ENCODE measurements around the gene HYAL2. TPM values are rescaled to one million over a fixed set of nuclear protein-coding genes. Genes with fewer than 3 reads are reported as not detected.

HYAL2 gene
- total and polyA plus RNA-seq, 7 donors, result 20.6 to 61.7 (median 27.2) TPM

DNA sequence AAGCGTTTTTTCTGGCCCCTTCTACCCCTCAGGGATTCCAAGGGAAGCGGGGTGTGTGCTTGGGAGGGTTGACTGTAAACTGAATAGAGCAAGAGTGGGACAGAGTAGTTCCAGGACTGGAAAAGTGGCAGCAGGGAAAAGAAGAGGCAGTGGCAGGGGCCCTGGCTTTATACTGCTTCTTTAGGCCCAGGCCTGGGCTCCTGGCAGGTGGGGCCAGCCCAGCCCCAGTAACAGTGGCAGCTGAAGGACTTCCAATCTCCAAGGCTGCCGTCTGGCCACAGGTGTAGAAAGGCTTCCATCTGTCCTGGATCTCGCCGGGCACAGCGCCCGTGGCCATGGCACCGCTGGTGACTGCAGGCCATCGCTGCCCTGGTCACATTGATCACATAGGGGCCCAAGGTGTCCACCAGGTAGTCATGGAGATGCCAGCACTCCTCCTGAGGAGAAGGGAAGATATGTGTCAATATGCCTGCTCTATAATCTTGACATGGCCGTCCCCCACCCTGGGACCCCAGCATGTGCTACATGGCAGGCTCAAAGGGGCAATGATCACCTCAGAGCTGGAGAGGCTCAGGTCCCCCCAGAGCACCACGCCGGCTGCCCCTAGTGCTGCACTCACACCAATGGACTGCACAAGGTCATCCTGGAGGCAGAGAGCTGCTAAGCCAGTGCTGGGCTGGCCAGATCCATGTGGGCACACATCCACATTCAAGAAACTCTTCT, 29.3 kb downstream of the HYAL2 start:
- Histone ChIP-seq H3K4me3 (peak overlapping the region; percentile 96), H3K4me1 (peaks cover 24% of the 10 kb centered on the region), H3K9me3 (no peaks in the 10 kb centered on the region), H3K36me3 (ENCODE audit: insufficient read depth in 1 of 2, low read depth in 1 of 2) (peaks cover 5 to 31% of the 10 kb centered on the region in 2 donors), H3K27ac (peak overlapping the region; percentile 99), H3K27me3 (ENCODE audit: insufficient read depth in 3 of 3, low read length in 2 of 3) (no peaks in the 10 kb centered on the region)
- TF ChIP-seq, protein P1, sequence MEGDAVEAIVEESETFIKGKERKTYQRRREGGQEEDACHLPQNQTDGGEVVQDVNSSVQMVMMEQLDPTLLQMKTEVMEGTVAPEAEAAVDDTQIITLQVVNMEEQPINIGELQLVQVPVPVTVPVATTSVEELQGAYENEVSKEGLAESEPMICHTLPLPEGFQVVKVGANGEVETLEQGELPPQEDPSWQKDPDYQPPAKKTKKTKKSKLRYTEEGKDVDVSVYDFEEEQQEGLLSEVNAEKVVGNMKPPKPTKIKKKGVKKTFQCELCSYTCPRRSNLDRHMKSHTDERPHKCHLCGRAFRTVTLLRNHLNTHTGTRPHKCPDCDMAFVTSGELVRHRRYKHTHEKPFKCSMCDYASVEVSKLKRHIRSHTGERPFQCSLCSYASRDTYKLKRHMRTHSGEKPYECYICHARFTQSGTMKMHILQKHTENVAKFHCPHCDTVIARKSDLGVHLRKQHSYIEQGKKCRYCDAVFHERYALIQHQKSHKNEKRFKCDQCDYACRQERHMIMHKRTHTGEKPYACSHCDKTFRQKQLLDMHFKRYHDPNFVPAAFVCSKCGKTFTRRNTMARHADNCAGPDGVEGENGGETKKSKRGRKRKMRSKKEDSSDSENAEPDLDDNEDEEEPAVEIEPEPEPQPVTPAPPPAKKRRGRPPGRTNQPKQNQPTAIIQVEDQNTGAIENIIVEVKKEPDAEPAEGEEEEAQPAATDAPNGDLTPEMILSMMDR (IDR thresholded peaks at IDR 0.05), result no peak
- intact Hi-C loops (cut with DNase I), result no loop called here
- peak in 1 of 4 donors; percentile 1 for ATAC-seq
- WGBS, 3 donors, result 49 to 57% (median 50%) methylated on average over 12 of the region's 12 CpGs
- DNase-seq, result no peak

DNA sequence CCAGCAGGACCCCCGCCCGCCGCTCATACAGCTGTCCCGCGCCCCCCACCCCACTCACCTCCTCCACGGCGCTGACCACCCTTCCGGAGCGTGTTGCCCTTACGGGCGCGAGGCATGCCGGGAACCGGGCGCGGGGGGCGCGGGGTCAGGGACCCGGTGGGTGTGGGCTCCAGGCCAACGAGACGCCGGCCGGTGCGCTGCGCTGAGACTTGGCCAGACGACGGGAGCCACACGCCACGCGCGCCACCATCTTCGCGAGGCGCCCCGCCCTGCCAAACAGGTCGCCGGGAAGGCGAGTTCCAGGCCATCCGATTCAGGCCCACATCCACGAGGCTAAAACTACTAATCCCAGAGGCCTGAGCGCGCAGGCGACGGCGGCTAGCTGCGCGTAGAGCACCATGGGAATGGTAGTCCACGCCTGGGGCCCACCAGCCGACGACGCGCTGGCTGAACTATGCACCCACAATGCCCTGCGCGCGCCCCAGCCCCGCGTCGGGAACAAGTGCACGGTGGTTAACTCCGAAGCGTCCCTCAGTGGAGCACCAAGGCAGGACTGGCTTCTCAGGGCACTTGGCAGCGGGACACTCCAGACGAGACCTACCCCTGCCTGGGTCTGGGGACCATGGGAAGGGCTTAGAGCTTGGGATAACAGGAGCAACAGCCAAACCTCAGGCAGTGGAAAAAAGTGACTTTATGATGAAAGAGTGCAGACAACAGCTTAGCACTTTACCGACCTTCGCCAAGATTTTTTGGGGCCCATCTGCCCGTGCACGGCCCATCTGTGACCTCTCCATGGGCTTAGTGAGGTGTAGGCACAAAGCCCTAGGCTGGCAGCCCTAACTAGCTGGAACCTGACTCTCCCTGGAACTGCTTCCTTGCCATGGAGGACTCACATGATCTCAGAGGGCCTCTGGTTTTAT, 30.1 kb downstream of the HYAL2 start, which contains the start of gene IFRD2:
Gene IFRD2 (minus strand): TSS at position 271 of the 920 bp plus-strand sequence. CDS start 155 bp downstream, at position 116.
- TF ChIP-seq, protein P1 (IDR thresholded peaks at IDR 0.05), result no peak
- Histone ChIP-seq H3K4me3 (peak within 1 kb of the TSS; percentile 96), H3K9me3 (no peaks in the 10 kb centered on the region), H3K36me3 (ENCODE audit: insufficient read depth in 1 of 2, low read depth in 1 of 2) (peaks cover 11 to 39% of the 10 kb centered on the region in 2 donors), H3K27ac (peak within 1 kb of the TSS; percentile 99), H3K4me1 (peaks cover 20% of the 10 kb centered on the region), H3K27me3 (ENCODE audit: insufficient read depth in 3 of 3, low read length in 2 of 3) (no peaks in the 10 kb centered on the region)
- intact Hi-C loops (cut with DNase I), result no loop called here
- ATAC-seq, result peak; percentile 90 to 92 (median 91)
- DNase-seq, result peak; percentile 97 to 99
- WGBS, 3 donors, result 0 to 1% (median 1%) methylated on average over 42 to 67 of the region's 67 CpGs

DNA sequence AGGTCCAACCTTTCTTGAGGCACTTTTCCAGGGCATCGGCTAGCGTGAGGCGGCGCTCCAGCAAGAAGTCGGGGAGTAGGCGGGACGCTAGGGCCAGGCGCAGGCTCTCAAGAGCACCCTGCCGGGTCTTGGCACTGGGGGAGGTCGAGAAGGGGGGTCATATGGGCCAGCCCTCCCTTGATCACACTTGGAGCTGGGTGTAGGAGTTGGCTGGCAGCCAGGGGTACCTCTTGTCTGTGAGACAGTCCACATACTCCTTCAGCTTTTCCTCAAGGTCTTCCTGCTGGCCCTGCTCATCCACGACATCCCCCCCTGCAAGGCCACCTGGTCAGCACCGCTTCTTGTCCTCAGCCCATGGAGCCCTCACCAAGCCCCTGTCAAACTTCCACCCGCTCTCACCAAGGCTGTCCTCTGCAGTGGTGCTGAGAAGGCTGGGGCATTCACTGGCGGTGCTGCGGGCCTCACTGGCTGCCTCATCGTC, 32.3 kb downstream of the HYAL2 start:
- 82 to 91% (median 84%) methylated on average over 16 of the region's 16 CpGs for WGBS, 3 donors
- Histone ChIP-seq H3K9me3 (no peaks in the 10 kb centered on the region), H3K27ac (no peak overlapping the region), H3K4me1 (peaks cover 20% of the 10 kb centered on the region), H3K36me3 (ENCODE audit: insufficient read depth in 1 of 2, low read depth in 1 of 2) (peaks cover 14 to 46% of the 10 kb centered on the region in 2 donors), H3K4me3 (no peak overlapping the region), H3K27me3 (ENCODE audit: insufficient read depth in 3 of 3, low read length in 2 of 3) (no peaks in the 10 kb centered on the region)
- no peak for DNase-seq
- ATAC-seq, result no peak
- TF ChIP-seq, protein P1 (IDR thresholded peaks at IDR 0.05), result no peak
- intact Hi-C loops (cut with DNase I), result no loop called here

DNA sequence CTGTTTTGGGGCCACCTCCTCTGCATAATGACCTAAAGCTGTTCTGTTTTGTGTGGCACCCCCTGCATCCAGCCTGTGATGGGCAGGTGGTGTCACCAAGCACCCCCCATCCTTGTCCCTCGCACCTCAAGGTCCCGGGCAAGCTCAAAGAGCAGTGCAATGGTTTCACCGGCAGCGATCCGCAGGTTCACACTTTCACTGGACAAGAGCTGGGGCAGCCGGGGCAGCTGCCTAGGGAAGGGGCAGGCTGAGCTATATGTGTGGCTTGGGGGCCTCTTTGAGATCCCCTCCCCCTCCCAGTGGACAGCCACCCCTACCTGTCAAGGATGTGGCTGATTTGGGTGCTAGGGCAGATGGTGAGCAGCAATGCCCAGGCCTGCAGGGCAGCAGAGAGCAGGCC, 33.4 kb downstream of the HYAL2 start:
- DNase-seq (no peak), ATAC-seq (no peak)
- Histone ChIP-seq H3K27ac (no peak overlapping the region), H3K4me3 (no peak overlapping the region), H3K4me1 (peaks cover 20% of the 10 kb centered on the region), H3K9me3 (no peaks in the 10 kb centered on the region), H3K36me3 (ENCODE audit: insufficient read depth in 1 of 2, low read depth in 1 of 2) (peaks cover 14 to 46% of the 10 kb centered on the region in 2 donors), H3K27me3 (ENCODE audit: insufficient read depth in 3 of 3, low read length in 2 of 3) (no peaks in the 10 kb centered on the region)
- WGBS, 3 donors, result 91 to 93% (median 93%) methylated on average over 6 of the region's 6 CpGs
- intact Hi-C loops (cut with DNase I), result no loop called here
- TF ChIP-seq, protein P1 (IDR thresholded peaks at IDR 0.05), result no peak

All from psoas muscle (tissue), 8 donors.